Endothelial cell of umbilical vein (primary cell): ENCODE results near the gene LKAAEAR1. TPM values are rescaled to one million over a fixed set of nuclear protein-coding genes. Genes with fewer than 3 reads are reported as not detected.

Experiments used
- BruUV-seq: library from RNA; stranded (reverse); fragments of 400-500 nt; replicated peaks from 2 replicates; lab custom pipeline; 2021; lab: Mats Ljungman, UMichigan
- CTCF ChIA-PET: fragments of 300-600, 350-600 bp; sonication (Branson Sonifier 250); formaldehyde crosslinking; loops from one replicate; lab custom pipeline; 2021; ENCODE audit warnings: antibody characterized with exemption, inconsistent platforms; lab: Charles Lee
- POLR2A ChIA-PET: fragments of 300-600, 350-600 bp; sonication (Branson Sonifier 250); formaldehyde crosslinking; loops from one replicate; lab custom pipeline; 2021; ENCODE audit warnings: antibody characterized with exemption, inconsistent platforms; lab: Charles Lee
- DNase-seq: peaks from one replicate; pipeline ENCODE4 v3.0.0-alpha.2; 2011; ENCODE audit warnings: low read depth, low spot score
- FAIRE-seq: peaks from 2 replicates; lab custom pipeline; 2011; peaks lifted over from hg19 to GRCh38; lab: Jason Lieb, UNC
- H2AFZ ChIP-seq: 2 replicates; pipeline ENCODE4 v1.6.0; 2012; ENCODE audit warnings: low read depth, low read length, control low read depth, inconsistent platforms
- H3K27ac ChIP-seq: 2 replicates; pipeline ENCODE4 v1.5.1; 2011; ENCODE audit warnings: low read depth, mild to moderate bottlenecking, control low read depth, low read length, moderate library complexity; ENCODE audit not compliant: insufficient read depth
- H3K27me3 ChIP-seq, 2 experiments: 2 replicates each; pipeline versions ENCODE4 v1.6.0 to v1.6.1; 2011; ENCODE audit warnings: low read length in 2 of 2, mixed read lengths in 1 of 2; ENCODE audit not compliant: control insufficient read depth in 2 of 2, insufficient read depth in 2 of 2
- H3K36me3 ChIP-seq, 2 experiments: 2 replicates in 1 of 2; 3 replicates in 1 of 2; pipeline ENCODE4 v1.5.1; 2011; ENCODE audit warnings: low read length in 2 of 2, mild to moderate bottlenecking in 1 of 2, moderate library complexity in 1 of 2; ENCODE audit not compliant: control insufficient read depth in 2 of 2, insufficient read depth in 2 of 2; ENCODE audit errors: extremely low read depth in 1 of 2
- H3K4me1 ChIP-seq: 3 replicates; pipeline ENCODE4 v1.5.1; 2011; ENCODE audit warnings: mild to moderate bottlenecking, low read length; ENCODE audit not compliant: control insufficient read depth, insufficient read depth; ENCODE audit errors: extremely low read depth
- H3K4me2 ChIP-seq: 2 replicates; pipeline ENCODE4 v1.6.1; 2011; ENCODE audit warnings: low read length, control low read depth, mixed read lengths; ENCODE audit not compliant: insufficient read depth
- H3K4me3 ChIP-seq, 3 experiments: fragments of 200-600 bp in 1 of 3; sonication (generic), shearing (Covaris generic) in 1 of 3; replicated peaks in 1 of 3; 2 replicates each; pipeline ENCODE4 v1.5.1; 2011 to 2016; ENCODE audit warnings: control low read depth in 3 of 3, low read length in 3 of 3, mild to moderate bottlenecking in 2 of 3, inconsistent platforms in 1 of 3, low read depth in 1 of 3, moderate library complexity in 1 of 3; ENCODE audit not compliant: insufficient read depth in 1 of 3
- H3K79me2 ChIP-seq: 2 replicates; pipeline ENCODE4 v1.6.0; 2012; ENCODE audit warnings: low read length, inconsistent platforms; ENCODE audit not compliant: control insufficient read depth, insufficient read depth
- H3K9ac ChIP-seq: replicated peaks from 2 replicates; pipeline ENCODE3; 2011; ENCODE audit warnings: low read length, control low read depth; ENCODE audit not compliant: insufficient read depth; ENCODE audit errors: extremely low read depth
- H3K9me1 ChIP-seq: replicated peaks from 3 replicates; pipeline ENCODE4 v1.6.0; 2011; ENCODE audit warnings: mild to moderate bottlenecking, low read length; ENCODE audit not compliant: control insufficient read depth, insufficient read depth; ENCODE audit errors: extremely low read depth
- H3K9me3 ChIP-seq: replicated peaks from 2 replicates; pipeline ENCODE4 v1.5.1; 2012; ENCODE audit warnings: low read length, inconsistent platforms; ENCODE audit not compliant: control insufficient read depth, insufficient read depth
- H4K20me1 ChIP-seq: replicated peaks from 2 replicates; pipeline ENCODE3; 2011; ENCODE audit warnings: mild to moderate bottlenecking, low read length; ENCODE audit not compliant: control insufficient read depth, insufficient read depth; ENCODE audit errors: extremely low read depth
- CTCF ChIP-seq, 2 donors: IDR thresholded peaks; 1 replicate in 1 of 2; 2 replicates in 1 of 2; pipeline ENCODE4 v1.5.1; 2011; ENCODE audit warnings: low read length in 2 of 2, mild to moderate bottlenecking in 2 of 2, moderate library complexity in 2 of 2, control low read depth in 1 of 2, inconsistent platforms in 1 of 2, low read depth in 1 of 2; ENCODE audit not compliant: insufficient read depth in 1 of 2; ENCODE audit errors: extremely low read depth in 1 of 2
- EZH2 ChIP-seq: IDR thresholded peaks from 2 replicates; pipeline ENCODE4 v1.6.1; 2012; ENCODE audit warnings: borderline replicate concordance, low read depth, mild to moderate bottlenecking, moderate library complexity, low read length, inconsistent platforms; ENCODE audit not compliant: severe bottlenecking
- FOS ChIP-seq: IDR thresholded peaks from 2 replicates; pipeline ENCODE4 v1.6.1; 2011; ENCODE audit warnings: mild to moderate bottlenecking, low read length, moderate library complexity, borderline replicate concordance; ENCODE audit not compliant: insufficient read depth
- GATA2 ChIP-seq: IDR thresholded peaks from 2 replicates; pipeline ENCODE4 v1.7.0; 2011; ENCODE audit warnings: low read depth, mild to moderate bottlenecking, moderate library complexity, mixed read lengths, low read length; ENCODE audit not compliant: insufficient read length, insufficient read depth
- JUN ChIP-seq: IDR thresholded peaks from 2 replicates; pipeline ENCODE4 v1.6.1; 2011; ENCODE audit warnings: borderline replicate concordance, low read depth; ENCODE audit not compliant: insufficient read length, insufficient read depth
- MAX ChIP-seq: IDR thresholded peaks from 2 replicates; pipeline ENCODE4 v1.6.1; 2011; ENCODE audit not compliant: insufficient read depth, insufficient read length
- MYC ChIP-seq: IDR thresholded peaks from one replicate; pipeline ENCODE4 v1.6.1; 2011; ENCODE audit warnings: mild to moderate bottlenecking, low read depth, low read length
- POLR2A ChIP-seq: IDR thresholded peaks from 2 replicates; pipeline ENCODE4 v1.6.1; 2012; ENCODE audit warnings: low read depth, mild to moderate bottlenecking, control low read depth, low read length
- POLR2AphosphoS5 ChIP-seq: IDR thresholded peaks from 2 replicates; pipeline ENCODE4 v1.6.1; 2012; ENCODE audit warnings: low read depth, mild to moderate bottlenecking, control low read depth, low read length, moderate library complexity; ENCODE audit not compliant: insufficient read depth
- dilution Hi-C: fragments of 300-500 bp; cut with MboI; formaldehyde crosslinking; loops from one replicate; pipeline ENCODE4 v1.15.0; 2019; ENCODE audit warnings: low sequenced_read_pairs; ENCODE audit not compliant: extremely low pct_ligation_motif_present
- intact Hi-C: fragments of 100-400 bp; cut with micrococcal nuclease; formaldehyde crosslinking; loops from one replicate; pipeline ENCODE4 v1.10.0; 2022
- polyA plus RNA-seq, 4 experiments: library from polyadenylated mRNA; depleted of rRNA in 3 of 4; stranded (reverse) in 3 of 4; unstranded in 1 of 4; fragments of >200 nt; gene quantifications; 2 replicates each; pipeline versions ENCODE4 v1.2.1 to v1.2.3, GENCODE V29; 2011 to 2012; ENCODE audit warnings: missing spikeins in 1 of 4
- total RNA-seq: library from RNA; stranded (reverse); gene quantifications from 2 replicates; pipeline ENCODE4 v1.2.3, GENCODE V29; 2021

The LKAAEAR1 gene
- total and polyA plus RNA-seq, 2 donors (not counting 3 experiments of a cell fraction or from before 2014, with no cell fraction given), result 0.29 TPM; not detected in 1

DNA sequence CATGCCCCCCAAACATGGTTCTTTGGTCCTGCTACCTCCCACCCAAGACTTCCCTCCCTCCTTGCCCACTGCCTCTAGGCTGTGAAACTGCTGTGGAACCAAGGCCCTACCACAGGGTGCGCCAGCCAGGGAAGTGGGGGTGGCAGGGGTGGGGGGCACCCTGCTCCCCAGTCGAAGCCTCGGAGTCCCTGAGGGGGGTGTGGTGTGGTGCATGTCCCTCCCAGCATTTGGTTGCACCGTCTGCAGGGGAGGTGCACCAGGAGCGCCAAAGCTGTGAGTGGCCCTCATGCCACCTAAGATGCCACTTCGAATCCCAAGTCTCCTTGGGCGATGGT lies 6.7 kb downstream of the LKAAEAR1 start:
- Histone ChIP-seq H2AFZ (no peak overlapping the region), H3K27me3 (no peaks in the 10 kb centered on the region), H3K9ac (no peak overlapping the region), H3K9me1 (no peaks in the 10 kb centered on the region), H3K4me2 (no peak overlapping the region), H3K79me2 (peaks cover 6% of the 10 kb centered on the region), H3K27ac (no peak overlapping the region), H4K20me1 (no peaks in the 10 kb centered on the region), H3K36me3 (peaks cover 0 to 16% of the 10 kb centered on the region in 2 experiments), H3K4me1 (peaks cover 14% of the 10 kb centered on the region), H3K4me3 (no peak overlapping the region), H3K9me3 (no peaks in the 10 kb centered on the region)
- no peak for TF ChIP-seq FOS
- TF ChIP-seq MYC, result no peak
- TF ChIP-seq POLR2AphosphoS5, result no peak
- TF ChIP-seq GATA2, result no peak
- TF ChIP-seq JUN, result no peak
- TF ChIP-seq MAX, result no peak
- no peak for TF ChIP-seq EZH2
- TF ChIP-seq POLR2A, result no peak
- no peak for TF ChIP-seq CTCF (IDR thresholded peaks at IDR 0.05; ENCODE audit: extremely low read depth in 1 of 2, insufficient read depth in 1 of 2, low read depth in 1 of 2, low read length in 2 of 2)
- POLR2A ChIA-PET, result no interaction called here
- DNase-seq (no peak), FAIRE-seq (no peak)
- intact Hi-C loops, result no loop called here
- dilution Hi-C loops, result no loop called here
- CTCF ChIA-PET, result no interaction called here
- BruUV-seq, result no TSS peak
